Measurements from ENCODE around the gene PRRT3. TPM values are rescaled to one million over a fixed set of nuclear protein-coding genes. Genes with fewer than 3 reads are reported as not detected.
"Not testable (repeated sequence)": the region's sequence is repeated elsewhere in the genome, so short reads cannot be mapped to it uniquely, and the experiment has no call there.

PRRT3 gene
- total RNA-seq, 1 donor from 2014 or later, result 1.5 TPM

DNA sequence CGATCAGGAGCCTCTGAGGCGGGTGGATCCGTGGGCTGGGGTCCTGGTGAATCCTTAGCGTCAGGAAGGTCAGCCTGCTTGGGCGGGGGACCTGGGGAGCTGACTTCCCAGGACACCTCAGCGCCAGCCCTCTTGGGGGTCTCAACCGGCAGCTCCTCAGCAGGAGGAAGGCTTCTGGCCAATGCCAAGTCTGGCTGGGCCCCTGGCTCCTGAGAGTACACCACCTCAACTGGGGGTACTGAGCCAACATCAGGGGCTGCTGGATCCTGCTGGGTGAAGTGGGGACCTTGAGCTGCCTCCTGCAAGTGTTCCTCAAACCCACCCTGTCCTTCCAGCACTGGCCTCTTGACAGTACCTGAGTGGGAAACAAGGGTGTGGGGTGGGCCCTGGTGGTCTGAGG lies 3.1 kb downstream of the PRRT3 start:
- intact Hi-C loops (cut with DNase I), result no loop called here
- DNase-seq (ENCODE audit: low spot score), result peak; percentile 54
- no peak for ATAC-seq

DNA sequence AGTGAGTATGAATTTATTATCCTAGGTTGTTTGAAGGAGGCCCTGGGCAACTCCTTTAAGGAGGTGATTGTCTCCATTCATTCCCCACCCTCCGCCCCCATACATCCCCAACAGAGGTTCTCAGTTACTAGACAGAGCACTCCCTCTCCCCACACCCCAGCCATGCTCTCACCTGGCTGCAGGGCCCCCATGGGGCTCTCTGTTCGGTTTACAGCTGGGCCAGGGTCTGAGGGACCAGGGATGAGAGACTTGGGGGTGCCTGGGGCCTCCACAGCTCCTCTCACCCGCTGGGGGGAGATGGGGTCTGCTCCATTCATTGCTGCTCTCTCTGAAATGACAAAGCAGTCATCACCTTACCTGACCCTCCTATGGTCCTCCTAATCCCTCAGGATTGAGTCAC lies 3.6 kb downstream of the PRRT3 start:
- intact Hi-C loops (cut with DNase I), result no loop called here
- no peak for ATAC-seq

DNA sequence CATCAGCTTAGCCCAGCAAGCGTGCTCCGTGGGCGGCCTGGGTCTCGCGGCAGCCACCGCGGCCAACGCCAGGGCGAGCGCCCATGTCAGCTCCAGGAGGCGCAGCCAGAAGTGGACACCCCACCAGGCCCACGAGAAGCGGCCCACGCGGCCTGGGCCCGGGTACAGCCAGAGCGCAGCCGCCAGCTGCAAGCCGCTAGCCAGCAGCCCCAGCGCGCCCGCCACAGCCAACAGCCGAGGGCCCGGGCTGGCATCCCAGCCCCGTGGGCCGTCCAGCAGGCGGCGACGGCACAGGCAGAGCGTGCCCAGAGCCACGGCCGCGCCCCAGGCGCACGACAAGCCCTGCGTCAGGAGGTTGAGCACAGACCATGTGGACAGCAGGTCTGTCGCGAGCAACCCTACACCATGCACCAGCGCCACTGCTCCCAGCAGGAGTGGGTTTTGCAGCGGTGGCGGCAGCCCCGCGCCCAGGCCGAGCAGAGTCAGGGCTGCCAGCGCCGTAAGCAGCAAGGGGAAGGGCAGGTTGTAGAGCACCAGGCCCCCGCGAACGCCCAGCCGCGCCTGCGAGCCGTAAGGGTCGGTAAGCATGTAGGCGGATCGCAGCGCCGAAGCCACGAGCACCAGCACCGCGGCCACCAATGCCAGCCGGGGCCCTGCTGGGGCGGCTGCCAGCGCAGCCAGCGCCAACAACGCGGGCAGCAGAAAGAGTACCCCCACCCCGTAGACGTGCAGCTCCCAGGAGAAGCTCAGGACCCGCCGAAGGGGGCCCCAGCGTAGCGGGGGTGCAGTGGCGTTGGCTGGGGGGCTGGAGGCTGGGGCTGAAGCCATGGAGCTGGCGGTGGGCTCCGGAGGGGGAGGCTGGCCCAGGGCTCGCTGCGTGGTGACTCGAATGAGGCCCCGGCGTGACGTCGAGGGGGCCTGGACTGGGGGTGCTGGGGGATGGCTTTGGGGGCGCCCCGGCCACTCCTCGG lies 4.9 kb downstream of the PRRT3 start:
- intact Hi-C loops (cut with DNase I), result no loop called here
- DNase-seq (ENCODE audit: low spot score), result peak; percentile 80
- ATAC-seq, result peak; percentile 85

More for the DNA sequence above, 3.6 kb downstream of the PRRT3 start:
- DNase-seq (ENCODE audit: low spot score), result no peak

DNA sequence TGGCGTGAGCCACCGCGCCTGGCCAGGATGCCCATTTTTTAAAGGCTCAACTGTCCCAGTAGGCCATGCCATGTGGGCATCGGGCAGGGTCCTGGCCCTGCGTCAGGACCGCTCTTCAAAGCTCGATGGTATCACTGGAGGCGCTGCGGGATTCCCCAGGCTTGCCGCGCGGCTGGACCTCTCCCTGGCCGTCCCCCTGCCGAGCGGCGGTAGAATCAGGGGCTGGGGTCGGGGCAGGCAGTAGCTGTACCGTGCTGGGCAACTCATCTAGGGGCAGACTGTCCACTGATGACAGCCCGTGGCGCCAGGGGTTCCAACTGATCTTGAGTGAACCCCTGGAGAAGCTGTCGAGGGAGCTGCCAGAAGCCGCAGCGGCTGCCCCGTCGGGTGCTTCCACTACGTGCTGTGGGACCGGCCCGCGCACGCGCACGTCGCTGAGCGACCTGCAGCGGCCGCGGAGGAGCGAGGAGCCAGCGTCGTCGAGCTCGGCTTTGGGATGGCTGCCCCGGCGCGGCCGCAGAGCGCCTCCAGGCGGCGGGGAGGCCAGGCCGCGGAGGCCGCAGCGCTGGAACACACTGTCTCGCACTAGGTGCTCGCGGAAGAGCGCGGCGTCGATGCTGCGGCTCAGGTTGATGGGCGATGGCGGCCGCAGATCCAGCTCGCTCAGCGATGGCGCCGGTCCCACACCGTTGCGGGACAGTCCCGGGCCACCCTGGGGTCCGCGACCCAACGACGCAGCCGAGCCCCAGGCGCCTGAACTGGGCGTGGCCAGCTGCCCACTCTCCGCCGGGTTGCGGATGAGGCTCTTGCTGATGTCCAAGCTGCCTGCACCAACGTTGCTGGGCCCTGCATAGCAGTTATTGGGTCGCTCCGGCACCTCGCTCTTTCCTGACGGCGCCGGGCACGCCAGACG lies 5.8 kb downstream of the PRRT3 start:
- DNase-seq (ENCODE audit: low spot score) (peak; percentile 91), ATAC-seq (peak; percentile 91)
- intact Hi-C loops (cut with DNase I), result no loop called here

DNA sequence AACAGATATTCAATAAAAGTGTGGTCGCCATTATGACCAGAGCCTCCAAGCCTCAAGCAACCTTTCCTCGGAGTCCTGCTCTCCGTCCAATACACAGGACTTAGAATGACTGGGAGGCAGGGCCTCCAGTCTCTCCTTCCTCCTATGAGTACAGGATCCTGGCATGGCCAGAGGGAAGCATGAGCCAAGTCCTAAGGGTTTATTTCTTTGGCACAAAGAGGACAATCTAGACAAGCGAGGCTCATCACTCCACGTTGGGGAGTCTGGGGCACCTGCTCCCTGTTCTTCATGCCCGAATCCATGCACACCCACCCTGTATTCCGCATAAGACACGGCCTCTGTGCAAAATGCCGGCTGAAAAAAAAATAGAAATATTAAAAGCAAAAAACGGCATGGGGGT lies 6.8 kb downstream of the PRRT3 start:
- DNase-seq (ENCODE audit: low spot score) (no peak), ATAC-seq (no peak)
- intact Hi-C loops (cut with DNase I), result no loop called here

GRCh38 chr3:9944271-9944670 lies 7.9 kb downstream of the PRRT3 start:
- DNase-seq (ENCODE audit: low spot score) (no peak), ATAC-seq (no peak)
- intact Hi-C loops (cut with DNase I), result no loop called here

GRCh38 chr3:9942934-9943690 lies 9.1 kb downstream of the PRRT3 start:
- intact Hi-C loops (cut with DNase I), result no loop called here
- ATAC-seq (no peak), DNase-seq (ENCODE audit: low spot score) (no peak)

- no peak for ATAC-seq
- intact Hi-C loops (cut with DNase I), result no loop called here
- no peak for DNase-seq (ENCODE audit: low spot score)
Observed at GRCh38 chr3:9942164-9942563, 10.0 kb downstream of the PRRT3 start.

- intact Hi-C loops (cut with DNase I), result no loop called here
- DNase-seq (ENCODE audit: low spot score) (no peak), ATAC-seq (no peak)
Observed at GRCh38 chr3:9940746-9941145, 11.5 kb downstream of the PRRT3 start.

- intact Hi-C loops (cut with DNase I); ATAC-seq; DNase-seq (ENCODE audit: low spot score): not testable (repeated sequence)
Observed at GRCh38 chr3:9939906-9940305, 12.3 kb downstream of the PRRT3 start.

- ATAC-seq (no peak), DNase-seq (ENCODE audit: low spot score) (no peak)
- intact Hi-C loops (cut with DNase I), result no loop called here
Observed at GRCh38 chr3:9938966-9939365, 13.2 kb downstream of the PRRT3 start.

- no peak for ATAC-seq
- DNase-seq (ENCODE audit: low spot score), result no peak
- intact Hi-C loops (cut with DNase I), result no loop called here
Observed at GRCh38 chr3:9937486-9938238, 14.5 kb downstream of the PRRT3 start.

DNA sequence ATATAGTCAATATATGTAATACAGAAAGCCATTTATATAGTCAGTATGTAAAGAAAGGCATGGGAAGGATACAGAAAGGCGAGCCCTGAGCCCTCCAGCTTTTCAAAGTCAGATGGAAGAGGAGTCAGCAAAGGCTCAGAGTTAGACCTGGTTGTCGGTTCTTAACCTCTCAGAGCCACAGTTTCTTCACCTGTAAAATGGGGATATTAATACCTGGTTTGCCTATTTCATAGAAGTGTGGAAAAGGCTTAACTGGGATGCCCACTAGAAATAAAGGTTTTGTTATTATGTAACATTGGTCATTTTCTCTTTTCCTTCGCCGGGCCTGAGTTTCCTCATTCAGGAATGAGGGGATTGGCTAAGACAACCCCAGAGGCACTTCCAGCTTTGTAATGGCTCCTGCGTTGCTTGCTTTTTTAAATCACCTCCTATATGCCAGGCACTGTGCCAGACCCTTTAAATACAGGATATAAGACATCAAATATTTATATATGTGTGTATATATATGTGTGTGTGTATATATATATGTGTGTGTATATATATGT lies 16.2 kb downstream of the PRRT3 start:
- ATAC-seq (no peak), DNase-seq (ENCODE audit: low spot score) (no peak)
- intact Hi-C loops (cut with DNase I), result no loop called here

DNA sequence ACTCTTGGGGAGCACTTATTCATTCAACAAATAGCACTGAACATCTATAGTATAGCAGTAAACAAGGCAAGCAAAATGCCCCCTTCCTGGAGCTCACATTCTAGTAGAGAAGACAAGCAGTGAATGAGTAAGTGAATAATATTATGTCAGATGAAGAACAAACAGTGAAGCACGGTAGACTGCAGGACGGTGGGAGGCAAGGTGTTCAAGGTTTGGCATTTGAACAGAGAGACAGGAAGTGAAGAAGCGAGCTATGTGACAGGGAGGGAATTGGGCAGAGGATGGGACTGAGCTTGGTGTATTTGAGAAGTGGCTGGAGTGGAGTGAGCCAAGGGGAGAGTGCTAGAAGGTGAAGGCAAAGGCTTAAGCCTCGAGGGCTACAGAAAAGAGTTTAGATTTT lies 17.2 kb downstream of the PRRT3 start:
- DNase-seq (ENCODE audit: low spot score), result no peak
- intact Hi-C loops (cut with DNase I), result no loop called here
- no peak for ATAC-seq

DNA sequence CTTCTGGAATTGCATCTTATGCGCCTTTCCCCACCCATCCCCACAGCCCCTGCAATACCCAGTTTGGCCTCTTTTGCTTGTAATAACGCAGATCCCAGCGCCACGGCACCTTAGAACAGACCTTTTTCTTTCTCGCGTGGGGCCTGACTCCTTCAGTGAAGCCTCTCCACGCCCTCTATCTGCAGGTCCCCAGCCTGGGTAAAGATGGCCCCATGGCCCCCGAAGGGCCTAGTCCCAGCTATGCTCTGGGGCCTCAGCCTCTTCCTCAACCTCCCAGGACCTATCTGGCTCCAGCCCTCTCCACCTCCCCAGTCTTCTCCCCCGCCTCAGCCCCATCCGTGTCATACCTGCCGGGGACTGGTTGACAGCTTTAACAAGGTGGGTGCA lies 18.0 kb downstream of the PRRT3 start:
- no peak for DNase-seq (ENCODE audit: low spot score)
- intact Hi-C loops (cut with DNase I), result no loop called here
- ATAC-seq, result peak; percentile 1

DNA sequence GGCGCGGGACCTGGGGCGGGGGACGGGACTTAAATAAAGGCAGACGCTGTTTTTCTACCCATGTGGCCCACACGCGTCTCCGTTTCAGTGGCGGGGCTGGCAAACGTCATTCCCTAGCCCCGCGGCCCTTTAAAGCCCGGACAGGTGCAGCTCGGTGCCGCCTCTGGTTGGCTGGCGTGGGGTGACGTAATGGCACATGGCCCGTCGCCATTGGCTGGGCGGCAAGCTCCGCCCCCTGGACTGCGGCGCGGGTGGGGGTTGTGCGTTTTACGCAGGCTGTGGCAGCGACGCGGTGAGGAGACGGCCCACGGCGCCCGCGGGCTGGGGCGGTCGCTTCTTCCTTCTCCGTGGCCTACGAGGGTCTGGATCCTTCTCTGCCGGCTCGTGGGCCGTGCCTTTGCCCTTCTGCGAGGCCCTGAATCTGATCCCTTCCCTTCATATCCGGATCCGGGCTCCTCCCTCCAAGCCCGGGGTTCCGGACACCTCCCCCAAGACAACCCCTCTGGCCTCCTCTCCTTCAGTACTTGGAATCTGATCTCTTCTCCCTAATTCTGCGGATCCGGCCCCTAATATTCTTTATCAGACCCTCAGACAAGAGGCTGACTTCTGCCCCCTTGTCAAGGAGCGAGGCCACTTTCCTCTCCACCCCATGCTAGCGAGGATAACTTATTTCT lies 18.5 kb downstream of the PRRT3 start, which contains the start of gene CRELD1:
CRELD1 (plus strand) TSS at position 274 of the 674 bp plus-strand sequence. CDS start 605 bp downstream, outside the sequence.
- peak; percentile 98 for ATAC-seq
- intact Hi-C loops (cut with DNase I), result no loop called here

GRCh38 chr3:9932843-9933560 lies 19.2 kb downstream of the PRRT3 start:
- ATAC-seq, result peak; percentile 76
- intact Hi-C loops (cut with DNase I), result no loop called here

More for the DNA sequence above, 18.5 kb downstream of the PRRT3 start, which contains the start of gene CRELD1:
- DNase-seq (ENCODE audit: low spot score), result peak; percentile 97

More at GRCh38 chr3:9932843-9933560, 19.2 kb downstream of the PRRT3 start:
- peak; percentile 86 for DNase-seq (ENCODE audit: low spot score)
